GM21576 (cell line): ENCODE results near the gene MMS22L.

Experiments
- ATAC-seq: cut with Tn5 transposase; IDR thresholded peaks from one replicate; pipeline ENCODE4 v1.9.1; 2021; ENCODE audit warnings: mild to moderate bottlenecking, moderate library complexity; ENCODE audit not compliant: unreplicated experiment

MMS22L gene

DNA sequence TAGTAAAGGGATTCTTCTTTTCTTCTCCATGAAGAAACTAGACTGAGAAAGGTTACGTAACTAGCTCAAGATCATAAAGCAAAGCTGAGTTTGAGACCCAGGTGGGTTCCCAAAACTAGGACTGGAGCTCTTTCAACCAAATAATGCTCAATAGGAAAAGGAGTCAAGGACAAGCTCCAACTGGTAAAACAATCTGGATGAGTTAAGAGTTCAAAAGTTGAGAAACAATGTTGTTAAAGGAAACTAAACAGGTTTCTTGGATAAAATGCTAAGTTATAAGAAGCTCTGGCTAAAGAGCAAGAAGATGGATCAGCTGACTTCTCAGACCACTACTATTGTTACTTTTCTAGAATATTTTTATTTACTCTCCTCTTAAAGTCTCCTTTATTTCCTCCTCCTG lies 137.3 kb downstream of the MMS22L start:
- no peak for ATAC-seq

DNA sequence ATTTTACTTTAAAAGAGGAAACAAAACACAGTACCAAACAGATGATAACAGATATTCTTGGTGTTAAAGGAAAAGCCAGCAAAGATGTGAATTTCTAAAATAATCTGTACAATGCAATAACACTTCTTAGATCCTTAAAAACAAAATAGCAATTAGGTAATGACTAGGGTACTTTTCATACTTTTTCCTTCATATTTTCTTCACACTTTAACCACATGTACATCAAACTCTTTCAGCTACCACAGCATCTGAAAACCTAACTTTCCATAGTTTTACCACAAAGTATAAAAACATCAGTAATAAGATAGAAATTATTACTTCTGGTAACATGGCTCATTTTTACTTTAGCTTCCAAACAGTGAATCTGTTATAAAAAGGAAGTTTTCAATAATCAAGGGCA lies 141.3 kb downstream of the MMS22L start:
- no peak for ATAC-seq

DNA sequence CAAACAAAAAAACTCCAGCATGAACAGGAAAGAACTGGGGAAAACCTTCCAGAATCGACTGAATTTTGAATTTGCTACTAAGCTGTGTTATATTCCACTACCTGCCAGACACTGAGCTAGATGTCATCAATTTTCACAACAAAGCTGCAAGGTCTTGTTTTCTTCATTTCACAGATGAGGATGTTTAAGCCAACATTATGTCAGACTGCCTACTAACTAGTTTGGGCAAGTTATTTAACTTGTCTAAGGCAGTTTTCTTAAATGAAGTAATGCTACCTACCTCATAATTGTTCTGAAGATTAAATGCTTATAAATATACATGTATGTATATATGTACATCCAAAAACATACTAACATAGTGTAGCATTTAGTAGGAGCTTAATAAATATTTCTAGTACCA lies 144.4 kb downstream of the MMS22L start:
- ATAC-seq: no peak

- no peak for ATAC-seq
Measured at GRCh38 chr6:97136626-97137358, 146.2 kb downstream of the MMS22L start.

GRCh38 chr6:97133067-97133466 lies 149.9 kb downstream of the MMS22L start:
- no peak for ATAC-seq

GRCh38 chr6:97129106-97129505 lies 153.9 kb downstream of the MMS22L start:
- no peak for ATAC-seq

DNA sequence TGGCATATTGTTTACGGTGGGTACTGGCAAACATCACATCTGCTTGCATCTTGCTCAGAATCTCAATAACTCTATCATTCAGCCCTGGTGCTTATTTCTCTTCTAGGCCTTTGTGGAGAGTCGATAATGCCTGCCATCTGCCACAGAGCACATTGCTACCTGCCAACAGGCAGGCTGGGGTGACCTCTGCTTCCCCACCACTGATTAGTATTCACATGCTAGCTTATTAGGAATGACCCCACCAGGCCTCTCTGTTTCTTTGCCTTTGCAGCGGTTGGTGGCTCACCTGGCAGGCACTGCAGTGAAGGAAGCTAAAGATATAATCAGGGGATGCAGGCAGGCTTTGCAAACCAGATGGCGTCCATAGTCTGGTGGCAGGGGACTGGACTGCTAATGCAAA lies 154.5 kb downstream of the MMS22L start:
- no peak for ATAC-seq

DNA sequence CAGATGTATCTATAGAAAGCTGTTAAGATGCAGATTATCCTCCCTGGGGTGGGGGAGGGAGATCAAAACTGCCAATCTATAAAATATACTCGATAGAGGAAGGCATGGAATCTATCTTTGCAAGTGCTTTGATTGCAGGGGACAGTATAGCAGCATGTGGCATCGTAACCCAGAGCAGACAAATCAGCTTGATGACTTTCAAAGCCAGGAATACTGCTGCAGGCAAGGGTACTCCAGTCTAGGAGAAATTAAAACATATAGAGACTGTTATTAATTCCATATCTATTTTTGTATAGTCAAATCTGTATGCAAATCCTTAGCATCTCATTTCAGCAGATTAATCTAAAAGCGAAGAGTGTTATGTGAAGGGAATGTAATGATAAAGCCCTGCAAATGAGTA lies 159.4 kb downstream of the MMS22L start:
- ATAC-seq: no peak

DNA sequence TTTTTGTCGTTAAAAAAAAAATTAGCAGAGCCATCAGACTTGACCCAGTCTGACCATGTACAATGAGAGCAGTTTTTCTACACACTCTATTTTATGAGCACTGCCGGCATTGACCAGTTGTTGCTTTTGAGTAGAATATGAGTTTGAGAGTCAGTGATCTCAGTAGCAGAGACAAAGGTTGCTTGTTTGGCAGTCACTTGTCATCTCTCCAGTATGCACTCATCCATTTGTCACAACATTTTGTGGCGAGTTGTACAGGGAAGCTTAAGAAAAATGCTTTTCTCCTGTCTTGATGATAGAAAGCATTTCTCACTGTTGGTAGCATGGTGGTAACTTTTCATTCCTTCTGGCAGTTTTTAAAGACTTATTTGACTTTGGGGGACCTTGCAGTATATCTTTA lies 159.9 kb downstream of the MMS22L start:
- no peak for ATAC-seq

DNA sequence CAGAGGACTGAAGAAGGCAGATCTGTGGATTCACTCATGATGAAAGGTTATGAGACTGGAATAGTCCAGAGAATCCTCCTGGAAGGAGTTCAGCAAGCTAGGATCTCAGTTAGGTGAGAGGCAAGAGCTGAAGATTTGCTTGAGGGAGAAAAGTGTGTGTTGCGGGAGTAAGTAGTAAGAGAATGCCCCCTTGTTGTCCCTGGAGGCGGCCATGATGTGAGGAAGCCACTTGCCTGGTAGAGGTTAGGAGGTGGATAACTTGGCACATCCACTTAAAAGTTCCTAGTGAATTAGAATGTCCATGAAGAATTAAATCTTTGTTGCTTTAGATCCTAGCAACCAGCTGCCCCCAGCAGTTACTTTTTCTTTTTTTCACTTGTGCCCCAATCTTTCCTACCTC lies 162.5 kb downstream of the MMS22L start:
- no peak for ATAC-seq

DNA sequence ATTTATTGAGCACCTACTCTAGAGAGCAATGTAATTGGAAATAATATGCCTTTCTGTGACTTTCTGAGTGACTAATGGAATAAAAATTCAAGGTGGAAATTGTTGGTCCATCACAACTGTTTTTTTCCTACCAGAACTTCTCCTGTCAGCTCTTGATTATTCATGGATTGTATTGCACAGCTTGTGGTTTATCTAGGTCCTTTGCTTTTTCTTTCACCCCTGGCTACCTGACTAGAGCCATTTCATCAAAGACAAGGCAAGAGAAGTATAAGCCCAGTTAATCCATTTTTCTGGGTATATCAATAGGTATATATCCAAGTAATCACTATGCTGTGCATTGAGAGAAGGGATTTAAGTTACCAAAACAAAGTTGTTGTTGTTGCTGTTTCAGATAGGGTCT lies 168.4 kb downstream of the MMS22L start:
- ATAC-seq: no peak

DNA sequence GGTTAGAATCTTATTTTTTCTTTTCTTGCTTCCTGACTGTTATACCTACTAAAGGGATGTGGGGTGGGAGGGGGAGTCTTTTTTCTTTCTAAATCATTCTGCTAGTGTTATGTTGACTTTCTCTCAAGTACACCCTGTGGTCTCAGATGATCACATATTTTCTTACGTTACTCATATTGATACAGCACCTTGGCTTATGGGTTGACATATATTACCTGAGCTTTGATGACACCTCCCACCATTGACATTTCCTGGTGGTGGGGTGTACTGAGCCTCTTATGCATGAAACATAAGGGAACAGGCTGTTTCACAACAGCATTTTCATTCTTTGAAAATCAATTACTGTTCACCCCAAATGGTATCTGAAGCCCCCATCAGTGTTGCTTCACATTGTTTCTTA lies 169.8 kb downstream of the MMS22L start:
- ATAC-seq: no peak

DNA sequence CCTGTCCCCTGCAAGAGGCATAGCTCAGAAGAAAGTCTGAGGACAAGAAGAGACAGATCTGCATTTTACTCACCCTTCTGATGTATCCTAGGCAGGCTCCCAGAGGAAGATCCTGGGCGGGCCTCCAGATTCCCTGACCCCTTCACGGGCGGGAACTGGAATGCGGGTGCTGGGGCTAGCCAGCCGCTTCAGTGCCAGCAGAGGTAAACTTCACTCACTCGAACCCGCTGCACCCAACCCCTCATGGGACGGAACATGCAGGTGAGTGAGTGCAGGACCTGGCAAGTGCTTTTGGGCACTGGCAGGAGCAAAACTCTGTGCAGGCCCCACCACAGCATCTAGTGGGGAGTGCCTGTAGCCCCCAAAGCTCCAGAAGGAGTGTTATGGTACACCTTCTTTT lies 171.8 kb downstream of the MMS22L start:
- no peak for ATAC-seq

GRCh38 chr6:97110626-97111025 lies 172.4 kb downstream of the MMS22L start:
- ATAC-seq: no peak

DNA sequence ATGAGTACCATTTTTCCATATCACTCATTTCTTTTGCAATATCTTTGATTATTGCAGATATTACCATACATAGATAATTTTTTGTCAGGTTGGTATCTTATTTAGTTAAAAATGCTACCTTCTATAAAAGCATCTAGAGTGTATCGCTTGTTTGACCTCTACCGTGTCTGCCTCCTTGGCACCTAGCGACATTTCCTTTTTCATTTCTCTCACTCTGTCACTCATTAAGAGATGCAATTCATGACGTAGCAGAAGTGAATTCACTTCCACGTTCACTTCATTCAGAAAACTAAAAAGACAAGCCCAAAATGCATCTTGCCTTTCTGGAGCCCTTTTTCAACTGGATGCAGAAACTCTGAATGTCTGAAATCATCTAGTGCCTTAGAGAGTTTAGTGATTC lies 172.9 kb downstream of the MMS22L start:
- ATAC-seq: no peak

- ATAC-seq: no peak
Measured at GRCh38 chr6:97109444-97109843, 173.6 kb downstream of the MMS22L start.

DNA sequence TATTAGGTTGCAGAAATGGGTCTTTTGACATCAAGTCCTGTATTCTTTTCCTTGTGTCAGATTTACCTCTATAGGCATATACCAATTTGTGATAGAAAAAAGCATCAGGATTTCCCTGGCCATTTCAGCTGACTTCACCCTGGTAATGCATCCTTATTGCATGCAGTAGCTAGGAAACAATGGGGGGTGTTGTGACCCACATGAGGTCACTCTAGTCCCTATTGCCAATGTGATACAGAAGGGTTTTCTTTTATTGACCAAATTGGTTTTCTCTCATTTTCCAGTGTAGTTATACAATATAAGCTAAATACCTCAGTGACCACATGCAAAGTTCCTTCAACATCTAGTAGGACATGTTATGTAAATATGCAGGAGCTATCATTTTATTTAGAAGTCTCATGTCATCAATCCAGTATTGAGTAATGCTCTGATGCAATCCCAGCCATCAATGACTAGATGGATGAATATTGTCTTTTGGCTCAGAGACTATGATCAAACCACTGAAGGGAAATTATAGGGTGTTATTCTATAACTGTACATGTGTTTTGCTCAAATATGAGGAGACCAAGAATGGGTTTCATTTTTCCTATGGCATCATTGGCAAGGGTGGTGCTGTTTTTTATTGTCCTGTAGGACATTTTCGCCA lies 180.7 kb downstream of the MMS22L start:
- ATAC-seq: no peak

DNA sequence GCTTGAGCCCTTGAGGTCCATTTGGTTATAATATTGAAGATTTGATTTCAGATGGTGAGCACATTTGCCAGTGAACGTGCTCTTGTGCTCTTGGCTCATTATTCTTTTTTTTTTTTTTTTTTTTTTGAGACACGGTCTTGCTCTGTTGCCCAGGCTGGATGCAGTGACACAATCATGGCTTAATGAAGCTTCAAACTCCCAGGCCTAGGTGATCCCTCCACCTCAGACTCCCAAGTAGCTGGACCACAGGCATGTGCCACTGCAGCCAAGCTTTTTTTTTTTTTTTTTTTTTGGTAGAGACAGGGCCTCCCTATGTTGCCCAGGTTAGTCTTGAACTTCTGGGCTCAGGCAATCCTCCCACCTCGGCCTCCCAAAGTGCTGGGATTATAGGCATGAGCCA lies 182.3 kb downstream of the MMS22L start:
- ATAC-seq: no peak

- ATAC-seq: no peak
Measured at GRCh38 chr6:97097068-97098047, 185.7 kb downstream of the MMS22L start.

DNA sequence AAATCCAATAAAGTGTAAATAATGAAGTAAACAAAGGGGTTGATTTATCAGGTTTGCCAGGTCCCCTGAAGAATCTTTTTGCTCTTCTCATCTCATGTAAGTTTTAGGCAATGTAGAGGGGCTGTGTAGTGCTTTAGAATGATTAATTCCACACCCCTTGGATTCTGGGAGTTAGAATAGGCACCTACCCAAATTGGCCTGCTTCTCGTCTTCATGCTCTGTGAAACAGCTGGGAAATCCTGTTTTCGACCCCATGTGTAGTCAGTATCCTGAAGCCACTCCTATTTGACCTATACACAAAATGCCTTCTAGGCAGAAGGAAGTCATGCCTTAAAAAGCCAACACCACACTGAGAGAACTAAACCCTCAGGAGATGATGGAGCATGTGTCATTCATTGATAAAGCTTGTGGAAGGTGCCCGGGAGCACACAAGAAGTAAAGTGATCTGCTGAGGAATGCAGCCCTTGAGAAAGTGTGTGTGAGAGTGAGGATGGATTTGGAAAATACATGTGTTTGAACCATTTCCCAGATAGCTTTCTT lies 187.6 kb downstream of the MMS22L start:
- no peak for ATAC-seq

DNA sequence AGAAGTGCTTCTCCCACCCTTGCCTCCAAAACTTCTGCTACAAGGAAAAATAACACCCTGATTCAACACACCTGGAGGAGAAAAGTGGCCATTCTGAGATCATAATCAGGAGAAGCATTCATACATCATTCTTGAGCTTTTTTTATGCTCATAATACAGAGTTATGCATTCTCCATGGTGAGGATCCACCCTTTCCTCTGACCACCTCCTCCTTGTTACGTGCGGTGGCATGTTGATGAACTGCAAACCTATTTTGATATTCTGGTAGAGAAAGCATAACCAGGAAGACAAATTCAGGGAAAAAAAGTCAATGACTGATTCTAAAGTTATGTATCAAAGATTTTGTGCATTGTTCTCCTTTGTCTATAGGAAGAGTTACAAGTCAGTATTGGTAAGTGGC lies 188.6 kb downstream of the MMS22L start:
- ATAC-seq: no peak
